GM18868 (cell line): ENCODE measurements around the gene RNF149.

ENCODE experiments used
- ATAC-seq: cut with Tn5 transposase; IDR thresholded peaks from one replicate; pipeline ENCODE4 v1.9.1; 2021; ENCODE audit warnings: mild to moderate bottlenecking, moderate library complexity; ENCODE audit not compliant: unreplicated experiment

Gene RNF149

GRCh38 chr2:101299604-101300003 is 8.9 kb downstream of the RNF149 start:
- ATAC-seq = no peak

GRCh38 chr2:101297383-101297782 is 11.1 kb downstream of the RNF149 start:
- ATAC-seq = no peak

GRCh38 chr2:101296371-101296770 is 12.1 kb downstream of the RNF149 start:
- ATAC-seq = no peak

GRCh38 chr2:101295895-101296294 is 12.6 kb downstream of the RNF149 start:
- ATAC-seq = no peak

GRCh38 chr2:101294861-101295260 is 13.6 kb downstream of the RNF149 start:
- no peak for ATAC-seq

GRCh38 chr2:101293544-101293943 is 15.0 kb downstream of the RNF149 start:
- no peak for ATAC-seq

- no peak for ATAC-seq
These were observed 16.5 kb downstream of the RNF149 start for GRCh38 chr2:101291973-101292372.

GRCh38 chr2:101290711-101291110 is 17.8 kb downstream of the RNF149 start:
- ATAC-seq = no peak

- ATAC-seq = no peak
These were observed 21.2 kb downstream of the RNF149 start for GRCh38 chr2:101287303-101287702.

GRCh38 chr2:101286684-101287083 is 21.8 kb downstream of the RNF149 start:
- ATAC-seq = no peak

GRCh38 chr2:101282980-101283379 is 25.5 kb downstream of the RNF149 start:
- no peak for ATAC-seq

GRCh38 chr2:101281482-101281881 is 27.0 kb downstream of the RNF149 start:
- no peak for ATAC-seq

GRCh38 chr2:101278925-101279324 is 29.6 kb downstream of the RNF149 start:
- ATAC-seq = no peak

GRCh38 chr2:101277111-101277510 is 31.4 kb downstream of the RNF149 start:
- no peak for ATAC-seq

GRCh38 chr2:101274142-101274541 is 34.4 kb downstream of the RNF149 start:
- ATAC-seq = no peak

- no peak for ATAC-seq
These were observed 35.4 kb downstream of the RNF149 start for GRCh38 chr2:101273056-101273455.

GRCh38 chr2:101272045-101272784 is 36.3 kb downstream of the RNF149 start:
- peak; percentile 93 for ATAC-seq

GRCh38 chr2:101270700-101271259 is 37.7 kb downstream of the RNF149 start:
- ATAC-seq = no peak

- ATAC-seq = no peak
These were observed 40.5 kb downstream of the RNF149 start for GRCh38 chr2:101267671-101268656.

GRCh38 chr2:101265893-101266499 is 42.5 kb downstream of the RNF149 start:
- ATAC-seq = no peak

GRCh38 chr2:101264360-101264939 is 44.1 kb downstream of the RNF149 start:
- ATAC-seq = no peak
